GM19372 (cell line): ENCODE measurements around the gene MED22.
A peak's percentile ranks its signal among the peaks of the same experiment; 100 is the strongest.

Experiments used
- ATAC-seq: cut with Tn5 transposase; IDR thresholded peaks from one replicate; pipeline ENCODE4 v1.9.1; 2021; ENCODE audit warnings: mild to moderate bottlenecking, low read depth, moderate library complexity; ENCODE audit not compliant: unreplicated experiment

MED22 gene

GRCh38 chr9:133356391-133357091, 8.6 kb upstream of the MED22 start, which contains the start of the genes SURF1 and SURF2:
Gene SURF1, minus strand, starts transcription at chr9:133356487. Its CDS starts 34 bp downstream, at chr9:133356453.
Gene SURF2, plus strand, starts transcription at chr9:133356550. Its CDS starts 43 bp downstream, at chr9:133356593.
- peak; percentile 67 for ATAC-seq

DNA sequence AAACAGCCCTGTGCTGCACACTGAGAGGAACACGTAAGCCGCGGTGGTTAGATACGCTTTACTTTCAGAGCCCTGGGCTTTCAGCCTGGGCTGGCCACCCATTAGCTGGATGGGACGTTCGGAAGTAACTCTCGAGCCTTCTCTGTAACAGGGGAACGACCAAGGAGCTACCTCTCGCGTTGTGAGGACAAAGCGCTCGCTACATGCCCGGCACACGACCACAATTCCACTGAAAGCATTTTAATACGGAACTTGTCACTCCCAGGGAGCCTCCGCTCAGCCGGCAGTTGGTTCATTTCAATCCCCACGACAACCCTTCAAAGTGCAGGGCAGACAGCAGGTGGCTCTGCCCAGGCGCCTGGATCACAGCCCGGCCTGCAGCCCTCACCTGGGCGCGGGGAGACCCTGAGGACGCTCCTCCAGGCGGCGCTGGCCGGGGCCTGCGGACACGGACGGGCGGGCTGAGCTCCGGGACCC, 8.0 kb upstream of the MED22 start:
- ATAC-seq = peak; percentile 24

- ATAC-seq = no peak
Observed at GRCh38 chr9:133354766-133355165, 6.8 kb upstream of the MED22 start.

DNA sequence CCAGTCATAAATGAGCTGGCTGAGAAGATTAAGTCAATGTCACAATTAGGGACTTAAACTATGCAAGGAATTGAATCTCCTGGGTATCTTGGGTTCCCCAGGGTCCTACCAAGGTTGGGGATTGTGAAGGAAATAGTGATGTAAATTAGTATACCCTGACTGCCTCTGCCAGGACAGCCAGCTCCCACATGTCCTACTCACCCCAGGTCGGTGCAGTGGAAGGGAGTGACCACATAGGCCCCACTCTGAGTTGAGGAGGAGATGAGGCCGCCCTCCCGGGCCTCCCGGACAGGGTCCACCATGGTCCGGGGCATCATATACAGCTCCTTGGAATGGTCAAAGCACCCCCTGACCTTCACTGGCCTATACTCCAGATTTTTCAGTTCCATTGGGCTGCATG, 5.6 kb upstream of the MED22 start:
- no peak for ATAC-seq

GRCh38 chr9:133352635-133353340, 4.9 kb upstream of the MED22 start:
- no peak for ATAC-seq

- ATAC-seq = no peak
Observed at GRCh38 chr9:133351908-133352634, 4.1 kb upstream of the MED22 start.

- ATAC-seq = no peak
Observed at GRCh38 chr9:133351526-133351907, 3.6 kb upstream of the MED22 start.

GRCh38 chr9:133349965-133350616, 2.2 kb upstream of the MED22 start:
- no peak for ATAC-seq

GRCh38 chr9:133348718-133349573, 1.0 kb upstream of the MED22 start:
- ATAC-seq = no peak

DNA sequence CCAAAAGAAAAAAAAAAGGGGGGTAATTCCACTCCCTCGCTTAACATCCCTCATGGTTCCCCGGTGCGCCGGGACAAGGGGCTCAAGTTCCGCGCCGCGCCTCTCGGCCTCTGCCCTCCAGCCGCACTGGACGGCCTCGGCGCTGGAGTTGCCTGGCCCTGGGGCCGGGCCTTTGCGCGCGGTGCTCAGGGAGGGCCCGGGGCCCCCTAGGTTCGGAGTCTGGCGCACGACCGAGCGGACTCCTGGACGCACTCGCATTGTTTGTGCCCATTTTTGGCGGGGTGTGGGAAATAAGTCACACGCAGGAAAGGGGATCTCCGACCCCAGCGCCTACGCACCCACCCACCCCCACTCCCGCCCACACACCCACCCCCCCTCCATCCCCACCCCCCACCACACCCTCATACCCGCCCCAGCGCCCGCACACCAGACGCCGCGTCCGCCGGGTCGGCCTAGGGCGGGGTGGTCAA, 381 bp downstream of the MED22 start:
- ATAC-seq = peak; percentile 30

DNA sequence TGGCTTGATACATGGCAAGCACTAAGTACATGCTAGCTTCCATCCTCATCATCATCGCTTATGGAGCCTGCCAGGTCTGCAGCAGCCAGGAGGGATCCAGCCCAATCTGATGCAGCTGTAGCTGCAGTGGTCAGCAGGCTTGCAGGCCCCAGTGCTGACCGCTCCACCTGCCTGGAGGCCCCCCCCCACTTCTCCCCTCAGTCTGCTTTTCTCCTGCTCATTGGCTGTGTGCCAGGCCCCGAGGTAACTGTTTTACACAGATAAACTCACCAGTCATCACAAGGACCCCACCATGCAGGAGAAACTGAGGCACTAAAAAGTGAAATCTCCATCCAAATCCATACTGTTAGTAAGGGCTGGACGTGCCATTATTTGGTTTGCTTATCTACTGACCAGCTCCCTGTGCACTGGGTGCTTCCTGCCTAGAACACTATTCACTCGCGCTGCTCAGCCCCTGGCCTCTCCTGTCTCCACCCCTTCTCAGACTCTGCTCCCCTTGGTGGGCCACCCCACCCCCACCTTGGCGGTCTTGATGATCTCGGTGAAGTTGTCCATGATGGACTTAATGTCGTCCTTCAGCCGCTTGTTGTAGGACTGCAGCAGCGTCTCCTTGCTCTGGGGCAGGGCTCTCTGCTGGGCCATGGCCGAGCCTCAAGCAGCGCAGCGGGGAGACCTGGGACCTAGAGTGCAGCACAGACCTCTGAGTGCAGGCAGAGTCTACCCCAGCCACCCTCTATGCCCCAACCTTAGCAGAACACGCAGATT, 1.7 kb downstream of the MED22 start:
- no peak for ATAC-seq

DNA sequence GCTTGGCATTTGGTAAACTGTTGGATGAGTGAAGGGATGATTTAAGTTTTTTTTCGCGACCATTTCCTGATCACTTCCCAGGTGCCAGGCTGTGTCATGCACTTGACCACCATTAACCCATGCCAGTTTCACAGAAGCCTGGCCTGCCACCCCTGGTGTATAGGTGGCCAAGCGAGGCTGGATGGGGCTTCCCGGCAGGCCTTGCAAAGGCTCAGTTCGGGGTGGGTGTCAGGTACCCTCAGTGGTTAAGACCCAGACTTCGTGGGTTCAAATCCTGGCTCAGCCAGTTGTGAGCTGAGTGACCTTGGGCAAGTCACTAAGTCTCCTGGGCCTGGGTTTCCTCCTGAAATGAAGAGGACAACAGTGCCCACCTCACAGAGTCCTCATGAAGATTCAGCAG, 2.3 kb downstream of the MED22 start:
- ATAC-seq = no peak

DNA sequence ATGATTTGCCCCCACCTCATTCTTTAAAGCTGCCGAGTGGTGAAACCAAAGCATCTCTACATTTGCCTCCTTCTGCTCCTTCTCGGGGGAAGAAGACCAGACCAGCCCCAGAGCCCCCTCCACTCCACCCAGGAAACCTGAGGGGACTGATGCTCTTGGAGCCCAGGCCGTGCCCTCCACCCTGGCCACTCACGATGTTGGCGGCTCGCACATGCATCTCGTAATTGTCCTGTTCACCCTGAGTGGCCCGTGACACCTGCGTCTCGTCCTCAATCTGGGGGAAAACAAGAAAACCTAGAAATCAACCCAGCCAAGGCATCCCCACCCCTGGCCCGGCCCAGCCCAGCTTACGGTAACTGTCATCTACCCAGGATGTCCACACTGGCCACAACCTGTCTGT, 3.0 kb downstream of the MED22 start:
- ATAC-seq = no peak

DNA sequence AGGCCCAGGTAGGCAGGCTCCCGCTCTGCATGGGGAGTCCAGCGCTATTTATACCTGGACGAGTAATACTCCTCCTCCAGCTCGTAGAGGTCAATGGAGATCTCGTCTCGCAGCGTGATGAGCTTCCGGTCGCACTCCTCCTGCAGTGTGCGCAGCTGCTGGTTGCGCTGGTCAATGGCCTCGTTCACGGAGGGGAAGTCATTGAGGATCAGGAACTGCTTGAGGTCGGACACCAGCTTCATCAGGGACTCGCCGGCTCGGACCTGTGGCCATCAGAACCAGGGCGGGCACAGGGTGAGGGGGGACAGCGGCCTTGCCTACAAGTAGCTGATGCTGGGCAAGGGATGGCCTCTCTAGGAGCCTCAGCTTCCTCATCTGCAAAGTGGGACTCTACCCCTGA, 3.9 kb downstream of the MED22 start:
- ATAC-seq = no peak

DNA sequence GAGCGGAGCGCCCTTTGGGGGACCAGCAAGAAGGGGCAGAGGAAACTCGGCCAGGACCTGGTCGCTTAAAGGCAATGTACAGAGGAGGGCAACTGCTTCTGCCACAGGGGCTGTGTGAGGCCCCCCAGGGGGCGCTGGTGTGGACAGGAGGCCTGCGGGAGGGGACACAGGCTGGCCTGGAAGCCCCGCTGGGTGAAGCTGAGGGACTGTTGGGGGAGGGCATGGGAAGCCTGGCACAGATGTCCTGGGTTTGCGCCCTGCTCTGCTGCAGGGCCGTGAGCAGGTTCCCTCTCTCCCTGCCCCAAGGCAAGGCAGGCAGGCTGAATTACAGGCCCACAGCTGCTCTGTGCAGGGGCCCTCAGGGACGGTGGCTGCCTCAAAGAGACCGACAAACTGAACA, 5.4 kb downstream of the MED22 start:
- ATAC-seq = no peak

DNA sequence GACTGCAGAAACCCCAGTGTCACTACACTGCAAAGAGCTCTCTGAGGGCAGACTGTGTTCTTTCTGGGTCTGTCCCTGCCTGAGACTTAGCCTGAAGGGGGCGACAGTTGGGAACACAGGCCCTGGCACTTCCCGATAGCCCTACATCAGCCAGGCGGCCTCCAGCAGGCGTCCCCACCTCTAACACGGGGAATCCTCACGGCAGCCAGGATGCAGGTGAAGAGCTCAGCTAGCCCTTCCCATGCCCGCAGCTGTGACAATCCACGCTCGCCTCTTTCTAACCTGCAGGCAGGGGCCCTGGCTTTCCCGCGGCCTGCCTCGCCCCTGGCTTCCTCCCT, 5.9 kb downstream of the MED22 start:
- ATAC-seq = no peak

GRCh38 chr9:133341369-133342068, 6.4 kb downstream of the MED22 start:
- ATAC-seq = no peak

DNA sequence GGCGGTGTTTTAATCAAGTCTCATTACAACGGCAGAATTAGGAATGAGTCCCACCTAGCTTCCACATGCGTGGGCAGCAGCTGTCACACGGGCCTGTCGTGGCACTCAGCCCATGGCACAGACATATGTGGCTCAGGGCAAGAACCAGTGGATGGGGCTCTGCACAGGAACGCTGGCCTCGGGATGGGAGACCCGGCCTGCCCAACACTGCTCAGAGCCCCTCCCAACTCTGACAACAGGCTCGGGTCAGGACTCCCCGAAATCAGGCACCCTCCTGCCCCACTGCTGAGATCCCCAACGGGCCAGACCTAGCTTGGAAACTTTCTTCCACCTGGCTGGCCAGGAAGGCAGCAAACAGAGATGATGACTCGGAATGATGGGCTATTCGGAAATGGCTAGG, 7.0 kb downstream of the MED22 start:
- ATAC-seq = no peak

DNA sequence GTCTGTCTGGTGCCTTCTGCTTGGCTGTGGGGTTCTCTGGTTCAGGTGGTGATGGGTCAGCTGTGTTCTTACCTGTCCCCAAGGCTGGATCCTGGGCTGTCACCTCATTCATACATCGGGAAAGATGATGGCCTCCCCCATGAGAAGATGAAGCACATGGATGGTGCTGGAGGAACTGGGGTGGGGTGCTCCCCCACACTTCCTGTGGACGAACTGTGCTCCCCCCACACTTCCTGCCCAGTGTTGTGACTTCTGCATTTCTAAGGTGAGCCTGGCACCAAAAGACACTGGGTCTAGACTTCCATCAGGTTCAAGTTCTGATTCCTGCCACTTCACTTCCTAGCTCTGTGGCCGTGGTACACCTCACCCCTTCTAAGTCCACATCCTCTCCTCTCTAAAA, 7.7 kb downstream of the MED22 start:
- no peak for ATAC-seq
